Stimulated activated CD8-positive, alpha-beta memory T cell treated with anti-CD3 and anti-CD28 coated beads, Interleukin-12 subunit alpha, Interleukin-12 subunit beta, amount 100 ng/mL, for 4 hours (primary cell): Measurements from ENCODE around the gene BCL11B.
"Not testable (repeated sequence)": the region's sequence is repeated elsewhere in the genome, so short reads cannot be mapped to it uniquely, and the experiment has no call there.

Experiments
- DNase-seq: peaks from one replicate; pipeline ENCODE4 v3.0.0-alpha.2; 2020; ENCODE audit warnings: low read depth

The BCL11B gene

DNA sequence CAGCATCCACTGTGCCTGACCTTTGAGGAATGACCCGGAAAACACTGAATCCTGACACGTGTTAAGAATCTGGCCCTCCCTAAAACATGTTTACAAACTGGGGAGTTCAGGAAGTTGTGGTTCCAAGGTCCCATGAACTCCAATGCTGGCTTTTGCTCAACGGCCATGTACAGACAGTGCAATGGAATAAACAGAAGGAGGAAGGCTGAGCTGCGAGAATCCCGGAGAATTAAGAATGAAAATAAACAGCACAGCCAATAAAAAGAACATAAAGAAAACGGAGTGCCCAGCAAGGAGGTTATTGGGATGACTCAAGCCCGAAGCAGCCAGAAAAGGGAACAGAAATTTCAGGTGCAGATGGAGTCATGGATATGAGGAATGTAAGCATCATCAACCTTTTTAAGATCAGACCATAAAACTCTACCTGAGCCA is 32.3 kb downstream of the BCL11B start:
- DNase-seq = no peak

DNA sequence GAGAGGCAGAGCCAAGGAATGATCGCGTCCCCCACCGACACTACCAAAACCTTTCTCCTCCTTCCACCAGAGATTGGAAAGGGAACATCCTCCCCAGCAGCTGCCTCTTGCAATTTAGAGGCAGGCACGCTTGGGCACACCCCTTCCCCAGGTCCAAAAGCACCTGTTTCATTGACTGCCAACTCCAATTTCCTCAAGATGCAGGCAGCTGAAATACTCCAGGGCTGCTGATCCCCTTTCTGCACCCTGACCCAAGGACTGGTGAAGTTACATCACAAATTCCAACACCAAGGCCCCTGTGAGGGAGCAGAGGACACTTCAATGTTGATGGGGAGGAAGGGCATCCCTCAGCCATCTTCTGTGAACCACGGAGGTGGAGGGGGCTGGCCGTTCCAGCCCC is 33.8 kb downstream of the BCL11B start:
- DNase-seq = no peak

DNA sequence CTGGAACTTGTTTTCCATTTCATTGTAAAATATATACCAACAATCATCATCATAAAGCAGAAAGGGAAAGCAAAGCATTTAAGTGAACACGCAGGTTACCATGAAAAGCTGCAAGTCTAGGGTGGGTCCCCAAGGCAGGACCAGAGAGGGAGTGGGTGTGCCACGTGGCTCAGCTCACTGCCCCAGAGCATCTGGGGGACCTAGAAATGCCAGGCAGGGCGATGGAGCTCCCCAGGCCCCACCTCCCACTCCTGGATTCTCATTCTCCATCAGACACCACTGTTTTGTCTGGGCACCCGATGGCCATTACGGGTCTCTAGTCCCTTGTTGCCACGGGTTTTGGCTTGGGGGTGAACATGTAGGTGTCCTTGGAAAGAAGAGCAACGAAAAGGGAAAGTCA is 34.7 kb downstream of the BCL11B start:
- DNase-seq = no peak

DNA sequence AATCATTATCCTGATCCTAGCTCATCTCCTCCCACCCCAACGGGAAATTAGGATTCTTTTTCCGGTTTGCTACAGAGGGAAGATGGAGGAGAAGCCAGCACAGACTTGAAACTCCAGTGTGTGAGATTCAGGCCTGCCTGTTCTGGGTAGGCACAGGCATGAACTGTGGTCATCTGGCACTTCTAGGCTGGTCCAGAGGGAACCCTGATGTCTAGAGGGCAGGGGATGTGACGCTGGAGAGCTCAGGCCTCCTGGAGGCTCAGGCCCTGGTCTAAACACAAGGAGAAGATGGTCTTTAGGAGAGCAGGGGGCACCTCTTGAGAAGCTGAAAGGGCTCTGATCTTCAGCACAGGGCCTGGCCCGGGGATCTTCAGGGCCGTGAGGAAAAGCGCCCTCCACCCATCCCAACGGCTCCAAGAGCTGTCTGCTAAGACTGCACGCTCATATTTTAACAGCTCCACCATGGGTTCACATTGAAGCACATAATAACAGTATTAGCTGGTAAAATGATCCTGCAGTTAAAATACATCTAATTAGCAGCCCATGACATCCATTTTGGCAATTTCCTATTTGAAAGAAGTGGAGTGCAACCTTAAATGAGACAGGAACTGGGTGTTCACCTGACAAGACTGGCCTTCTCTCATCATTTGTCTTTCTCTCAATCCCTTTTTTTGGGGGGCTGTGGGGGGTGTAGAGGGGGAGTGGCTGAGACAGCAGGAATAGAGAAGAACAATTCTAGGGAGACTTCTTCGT is 35.4 kb downstream of the BCL11B start:
- no peak for DNase-seq

DNA sequence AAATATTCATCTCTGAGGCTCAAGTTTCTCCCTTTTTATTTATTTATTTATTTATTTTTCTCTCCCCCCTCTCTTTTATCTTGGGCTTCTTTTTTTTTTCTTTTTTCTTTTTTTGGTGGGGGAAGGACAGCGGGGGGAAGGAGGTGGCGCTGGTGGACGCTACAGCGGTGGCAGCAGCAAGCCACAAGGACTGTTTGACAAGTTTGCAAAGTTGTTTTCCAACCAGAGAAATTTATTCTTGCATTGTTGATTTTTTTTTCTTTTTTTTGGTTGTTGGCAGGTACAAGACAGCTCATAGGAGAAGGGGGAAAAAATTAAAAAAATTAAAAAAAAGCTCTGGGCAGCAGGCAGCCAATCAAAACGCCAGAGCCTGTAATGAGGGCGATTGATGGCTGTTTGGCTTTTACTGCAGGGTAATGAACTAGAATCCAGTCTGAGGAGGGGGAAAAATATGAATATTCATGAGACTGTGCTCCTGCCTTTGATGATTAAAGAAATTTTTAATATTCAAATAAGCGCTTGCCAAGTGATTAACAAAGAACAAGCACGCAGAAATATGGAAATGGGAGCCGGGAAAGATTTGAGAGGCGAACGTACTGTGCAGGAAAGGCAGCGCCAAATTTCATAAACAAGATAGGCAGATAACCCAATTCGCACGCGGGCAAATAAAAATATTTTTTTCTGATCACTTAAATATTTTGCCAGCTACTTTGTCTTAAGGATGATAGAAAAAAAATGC is 36.2 kb downstream of the BCL11B start:
- DNase-seq = no peak

DNA sequence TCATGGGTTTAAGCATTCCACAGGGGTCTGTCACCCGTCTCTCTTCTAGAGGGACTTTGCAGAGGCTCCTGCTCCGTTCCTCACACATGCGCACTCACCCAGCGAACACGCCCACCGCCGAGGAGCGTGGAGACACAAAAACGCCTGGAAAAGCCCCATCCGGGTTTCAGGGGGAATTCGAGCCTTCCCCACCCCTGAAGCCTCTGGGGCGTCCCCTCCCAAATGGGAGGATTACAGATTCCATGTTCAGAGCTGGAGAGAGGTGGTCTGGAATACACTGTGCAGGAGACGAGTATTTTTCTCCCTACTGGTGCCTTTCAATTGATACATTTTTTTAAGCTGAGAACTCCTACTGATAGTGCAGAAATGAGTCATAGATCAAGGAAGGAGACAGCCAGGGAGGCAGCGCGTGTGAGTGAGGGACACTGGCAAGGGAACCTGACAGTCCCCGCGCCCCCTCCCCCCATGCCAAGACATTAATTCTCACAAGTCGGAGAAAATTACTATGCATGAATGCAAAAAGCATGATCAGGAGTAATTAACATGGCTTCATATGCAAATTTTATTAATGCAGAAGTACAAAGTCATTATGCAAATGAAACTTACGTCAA is 36.9 kb downstream of the BCL11B start:
- peak; percentile 48 for DNase-seq

DNA sequence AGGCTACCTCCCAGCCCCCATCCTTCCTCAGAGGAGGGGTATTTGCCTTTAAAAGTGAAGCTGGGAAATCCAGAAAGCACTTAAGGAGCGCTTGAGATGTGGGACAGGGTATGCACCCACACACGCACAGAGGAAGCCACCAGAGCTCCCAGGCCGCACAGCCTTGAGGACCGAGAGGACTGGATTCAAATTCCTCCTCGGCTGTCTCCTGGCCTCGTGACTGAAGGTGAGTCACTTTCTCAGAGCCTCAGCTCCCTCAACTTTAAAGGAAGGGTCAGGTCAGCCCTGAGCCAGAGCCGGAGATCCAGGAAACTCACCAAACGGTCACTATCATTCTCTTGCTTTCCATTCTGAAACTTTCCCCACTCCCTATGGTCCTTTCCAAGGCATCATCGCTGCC is 37.6 kb downstream of the BCL11B start:
- DNase-seq = no peak

DNA sequence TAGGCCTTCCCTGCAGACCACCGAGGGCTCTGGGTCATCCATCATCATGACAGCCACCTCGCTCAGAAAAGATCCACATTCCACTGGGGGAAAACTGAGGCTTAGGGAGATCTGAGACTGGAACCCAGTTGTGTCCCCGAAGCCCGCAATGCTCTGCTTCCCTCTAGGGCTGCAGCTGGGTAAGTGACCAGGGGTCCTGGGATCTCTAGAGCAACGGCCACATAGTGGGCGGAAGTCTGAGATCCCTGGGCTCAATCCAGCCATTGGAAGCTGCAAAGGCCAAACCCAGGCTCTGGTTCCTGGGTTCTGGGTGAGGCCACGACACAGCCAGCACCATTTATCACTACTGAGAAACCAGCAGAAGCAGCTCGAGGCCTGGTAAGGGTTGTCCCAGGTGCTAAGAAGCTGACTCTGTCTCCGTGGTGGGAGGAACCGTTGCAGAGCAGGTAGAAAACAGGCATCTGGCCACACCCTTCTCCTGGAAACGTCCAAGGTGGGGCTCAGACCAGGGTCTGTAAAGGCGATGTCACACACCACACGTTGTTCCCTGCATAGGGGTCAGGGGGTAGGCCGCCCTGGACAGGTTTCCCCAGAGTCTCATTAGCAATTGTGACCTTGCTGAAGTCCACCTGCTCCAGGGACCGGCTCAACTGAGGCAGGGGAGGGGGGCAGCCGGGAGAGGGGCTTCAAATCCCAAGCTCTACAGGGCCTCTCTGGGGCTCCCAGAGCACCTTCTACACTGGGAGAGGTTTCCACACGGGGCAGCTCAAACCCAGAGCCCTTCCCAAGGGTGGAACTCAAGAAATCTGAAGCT is 38.6 kb downstream of the BCL11B start:
- no peak for DNase-seq

DNA sequence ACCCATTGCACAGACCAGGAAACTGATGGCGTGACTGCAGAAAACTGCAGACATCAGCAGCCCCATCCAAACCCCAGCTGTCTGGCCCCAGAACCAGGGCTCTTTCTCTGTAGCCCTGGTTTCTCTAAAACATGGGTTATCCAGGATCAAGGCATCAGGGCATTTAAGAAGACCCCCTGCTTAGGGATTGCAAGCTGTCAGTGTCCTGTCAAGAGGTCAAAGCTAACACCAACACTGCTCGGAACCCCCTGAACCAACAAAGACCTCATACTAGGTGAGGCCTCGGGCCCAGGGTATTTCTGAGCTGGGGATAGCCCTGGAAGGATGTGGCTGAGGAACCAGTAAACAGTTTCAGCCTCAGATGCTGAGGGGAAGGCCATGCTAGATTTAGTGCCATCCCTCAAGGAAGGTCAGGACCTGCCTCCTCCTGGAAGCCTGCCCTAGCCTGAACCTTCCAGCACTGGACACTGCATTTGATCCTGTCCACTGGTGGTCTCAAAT is 39.2 kb downstream of the BCL11B start:
- DNase-seq = no peak

DNA sequence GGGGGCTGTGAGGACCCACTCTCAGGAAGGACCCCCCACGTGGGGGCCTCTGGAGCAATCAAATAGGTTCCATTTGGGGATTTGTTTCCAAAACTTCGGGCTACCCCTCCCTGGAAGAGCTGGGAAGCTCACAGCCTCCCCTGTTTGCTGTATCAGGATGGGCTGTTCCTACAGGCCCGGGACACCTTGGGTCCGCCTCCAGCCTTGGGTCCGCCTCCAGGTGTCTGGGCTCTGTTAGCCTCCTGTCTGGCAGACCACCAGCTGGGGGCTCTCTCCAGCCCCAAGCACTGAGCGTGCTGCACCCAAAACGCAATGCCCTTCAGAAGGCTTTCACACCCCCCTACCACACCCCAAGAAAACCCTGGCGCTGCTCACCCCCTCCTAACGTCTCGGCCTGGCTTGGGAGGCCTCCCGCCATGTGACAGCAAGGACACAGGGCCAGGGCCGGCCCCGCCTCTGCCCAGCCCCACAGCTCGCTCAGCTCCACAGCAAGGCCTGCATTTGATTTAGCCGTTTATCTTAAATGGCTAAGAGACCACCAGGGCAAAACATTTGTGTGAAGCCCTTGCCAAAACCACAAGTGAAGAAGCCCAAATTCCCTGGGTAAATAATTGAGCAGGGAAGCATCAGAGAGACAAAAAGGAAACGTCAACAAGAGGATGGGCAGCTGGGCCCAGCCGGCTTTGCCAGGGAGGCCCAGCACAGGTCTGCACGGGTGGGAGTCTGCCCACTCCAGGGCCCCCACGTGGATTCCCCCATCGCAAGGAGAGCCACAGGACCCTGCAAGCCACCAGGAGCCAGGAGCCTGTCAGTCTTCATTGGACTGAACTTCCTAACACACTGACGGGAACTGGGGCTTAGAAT is 39.9 kb downstream of the BCL11B start:
- no peak for DNase-seq

DNA sequence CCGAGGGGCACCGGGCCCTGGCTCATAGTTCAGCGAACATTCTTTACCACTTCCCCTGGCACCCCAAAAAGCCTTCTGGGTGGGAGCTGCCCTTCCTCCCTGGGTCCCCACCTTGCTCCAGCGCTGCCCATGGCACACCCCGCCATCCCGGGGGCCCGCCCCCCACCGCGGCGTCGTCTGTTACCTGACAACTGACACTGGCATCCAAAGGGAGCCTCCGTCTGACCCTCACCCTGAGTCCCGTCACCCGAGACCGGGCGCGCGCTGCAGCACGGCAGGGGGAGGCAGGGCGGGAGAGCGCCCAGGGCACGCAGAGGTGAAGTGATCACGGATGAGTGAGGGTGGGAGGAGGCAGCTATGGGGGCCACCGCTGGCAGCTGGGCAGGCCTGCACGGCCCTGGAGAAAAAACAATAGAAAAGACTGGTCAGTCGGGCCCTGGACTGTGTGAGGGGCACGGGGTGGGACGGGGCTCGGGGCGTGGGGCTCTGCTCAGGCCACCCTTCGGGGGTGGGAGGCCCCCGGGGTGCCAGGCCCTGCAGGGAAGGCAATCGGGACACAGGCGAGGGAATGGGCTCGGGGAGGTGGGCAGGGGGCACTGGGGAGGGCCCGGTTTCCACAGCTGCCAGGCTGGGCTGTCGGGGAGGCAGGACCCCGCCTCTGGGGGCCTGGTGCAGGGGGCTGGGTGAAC is 40.7 kb downstream of the BCL11B start:
- DNase-seq = no peak

DNA sequence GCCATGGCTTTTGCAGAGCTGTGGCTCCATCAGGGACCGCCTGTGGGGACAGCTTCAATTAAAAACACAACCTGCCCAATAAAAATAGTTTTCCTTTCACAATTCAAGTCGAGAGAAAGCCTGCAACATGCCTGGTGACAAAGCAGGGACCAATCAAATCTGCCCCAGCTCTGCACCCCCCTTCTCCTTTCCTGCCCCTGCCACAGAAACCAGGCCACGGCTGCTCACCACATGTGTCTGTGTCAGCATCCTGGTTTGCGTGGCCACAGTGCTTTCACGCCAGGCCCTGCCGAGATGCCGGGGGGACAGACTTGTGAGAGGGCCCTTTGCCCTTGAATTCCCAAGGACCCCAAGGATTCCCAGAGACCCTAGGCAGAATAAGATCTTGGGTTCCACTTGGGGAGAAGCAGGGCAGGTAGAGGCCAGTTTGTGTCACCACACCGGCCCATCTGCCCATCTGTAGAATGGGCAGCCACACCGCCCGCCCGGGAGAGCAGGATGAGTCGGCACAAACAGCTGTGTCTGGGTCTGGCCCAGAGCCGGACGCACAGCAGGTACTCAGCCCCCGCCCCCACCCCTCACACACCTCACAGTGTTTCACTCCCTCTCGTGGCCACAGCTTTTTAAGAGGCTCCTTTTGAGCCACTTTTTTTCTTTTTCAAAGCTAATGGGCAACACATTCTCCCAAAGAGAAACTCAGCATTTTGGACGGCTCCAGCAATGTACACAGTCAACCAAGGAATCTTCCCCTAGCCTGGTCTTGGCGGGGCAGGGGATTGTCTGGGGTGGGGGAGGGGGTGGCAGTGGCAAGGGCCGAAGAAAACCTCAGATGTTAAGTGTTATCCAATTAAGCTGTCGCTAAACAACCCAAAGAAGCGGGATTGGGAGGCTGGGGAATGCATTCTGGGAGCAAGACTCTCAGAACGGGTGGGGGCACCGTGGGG is 41.5 kb downstream of the BCL11B start:
- peak; percentile 67 for DNase-seq

DNA sequence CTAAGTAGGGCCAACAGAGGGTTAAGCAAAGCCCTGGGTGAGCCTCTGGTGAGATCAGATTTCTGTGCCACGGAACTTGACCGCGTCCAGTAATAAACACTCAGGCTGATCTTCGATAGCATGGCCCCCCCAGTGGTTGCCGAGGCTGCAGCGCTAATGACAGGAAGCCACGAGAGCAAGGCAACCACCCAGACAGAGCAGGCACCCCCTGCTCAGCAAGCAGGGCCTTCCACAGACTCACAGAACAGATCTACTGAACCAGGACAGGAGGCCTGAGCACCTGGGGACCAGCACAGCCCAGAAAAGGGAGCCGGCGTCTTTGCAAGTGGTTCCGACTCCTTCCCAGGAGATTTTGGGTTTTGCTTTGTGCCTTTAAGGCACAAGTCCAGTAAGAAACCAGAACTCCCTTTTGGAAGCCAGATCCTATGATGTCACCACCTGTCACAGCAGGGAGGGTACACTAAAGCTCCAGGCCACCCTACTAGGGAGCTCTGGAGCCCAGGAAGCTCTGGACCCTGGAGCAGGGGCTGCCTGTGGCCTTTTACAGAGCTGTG is 42.3 kb downstream of the BCL11B start:
- no peak for DNase-seq

DNA sequence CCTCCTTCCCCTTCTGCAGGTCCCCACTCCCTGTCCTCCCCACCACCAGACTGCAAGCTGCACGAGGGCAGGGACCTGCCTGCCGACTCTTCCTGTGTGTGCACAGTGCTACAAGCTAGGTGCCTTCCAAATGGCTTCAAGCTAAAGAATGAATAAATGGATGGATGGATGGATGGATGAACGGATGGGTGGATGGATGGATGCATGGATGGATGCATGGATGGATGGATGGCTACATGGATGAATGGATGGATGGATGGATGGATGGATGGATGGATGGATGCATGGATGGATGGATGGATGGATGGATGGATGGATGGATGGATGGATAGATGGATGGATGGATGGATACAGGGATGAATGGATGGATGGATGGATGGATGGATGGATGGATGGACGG is 43.2 kb downstream of the BCL11B start:
- not testable (repeated sequence) for DNase-seq

DNA sequence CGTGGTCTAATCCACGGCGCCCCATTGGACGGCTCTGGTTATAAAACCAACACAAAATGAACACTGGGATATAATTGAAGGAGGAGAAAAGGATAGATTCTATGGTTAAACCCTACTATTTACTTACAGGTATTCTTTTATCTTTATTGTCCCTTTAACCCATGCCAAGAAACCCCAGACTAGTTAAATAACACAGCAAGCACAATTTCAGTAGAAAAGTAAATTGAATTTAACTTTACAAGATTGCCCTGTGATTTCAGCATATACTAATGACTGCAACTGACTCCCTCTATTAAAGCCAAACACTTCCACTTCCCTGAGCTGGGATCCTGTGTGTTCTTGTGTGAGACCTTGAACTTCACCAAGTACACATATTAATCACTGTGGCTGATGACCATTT is 45.3 kb downstream of the BCL11B start:
- no peak for DNase-seq

DNA sequence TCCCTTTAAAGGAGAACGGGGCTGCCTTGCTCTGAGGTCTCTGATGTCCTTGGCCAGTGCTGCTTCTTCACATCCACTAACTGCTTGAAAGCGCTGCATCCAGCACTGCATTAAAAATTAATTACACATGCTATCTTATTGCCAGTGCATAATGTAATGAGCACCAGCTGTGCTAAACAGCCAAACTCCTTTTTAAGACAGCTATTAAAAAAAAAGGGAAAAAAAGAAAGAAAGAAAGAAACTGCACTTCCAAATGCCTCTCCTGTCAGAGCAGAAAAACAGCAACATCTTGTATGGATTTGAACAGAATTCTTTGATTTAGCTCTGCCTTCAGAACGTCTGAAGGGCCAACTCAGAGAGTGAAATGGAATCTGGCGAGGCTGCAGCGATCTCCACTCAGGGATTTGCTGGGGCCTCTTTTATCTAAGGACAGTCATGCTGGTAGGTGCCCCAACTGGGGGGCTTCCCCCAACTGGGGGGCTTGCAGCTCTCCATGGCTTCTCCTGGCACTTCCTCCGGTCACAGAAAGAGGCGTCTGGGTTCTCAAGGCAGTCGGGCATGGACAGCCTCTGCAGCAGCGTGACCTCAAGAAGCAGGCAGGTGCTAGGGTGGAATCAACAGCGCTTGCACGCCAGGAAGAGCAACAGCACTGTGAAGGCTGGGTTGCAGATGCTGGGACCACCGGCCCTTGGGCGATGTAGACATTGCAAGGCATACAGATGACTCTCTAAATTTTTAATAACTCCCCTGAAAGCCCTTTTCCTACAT is 46.4 kb downstream of the BCL11B start:
- DNase-seq = no peak

DNA sequence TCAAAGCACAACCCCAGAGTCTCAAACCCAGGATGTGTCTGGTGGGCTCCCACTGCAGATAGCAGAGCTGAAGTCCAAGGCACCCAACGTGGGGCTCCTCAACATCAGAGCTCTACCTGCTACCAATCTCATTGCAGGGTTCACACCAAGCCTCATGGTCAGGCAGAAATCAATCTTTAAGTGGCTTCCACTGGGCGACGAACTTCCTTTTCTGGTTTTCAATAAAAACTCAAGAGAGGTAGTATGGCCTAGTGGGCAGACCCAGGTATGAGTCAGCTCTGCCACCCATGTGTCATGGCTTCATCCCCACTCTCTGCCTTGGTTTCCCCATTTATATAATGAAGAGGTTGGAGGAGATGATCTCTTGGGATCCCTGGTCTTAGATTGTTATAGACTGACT is 47.0 kb downstream of the BCL11B start:
- no peak for DNase-seq
